ENCODE measurements around the gene JMJD8. TPM values are rescaled to one million over a fixed set of nuclear protein-coding genes. Genes with fewer than 3 reads are reported as not detected.

JMJD8 gene
- total RNA-seq, 1 donor from 2014 or later = 20.2 TPM

GRCh38 chr16:677316-678190 lies 6.6 kb downstream of the JMJD8 start:
- DNase-seq (ENCODE audit: low read depth in 2 of 2) = no peak

- DNase-seq (ENCODE audit: low read depth in 2 of 2) = no peak
Measured at GRCh38 chr16:676913-677312, 7.2 kb downstream of the JMJD8 start.

GRCh38 chr16:676565-676902 lies 7.6 kb downstream of the JMJD8 start:
- DNase-seq (ENCODE audit: low read depth in 2 of 2) = no peak

- no peak for DNase-seq (ENCODE audit: low read depth in 2 of 2)
Measured at GRCh38 chr16:675884-676564, 8.1 kb downstream of the JMJD8 start.

DNA sequence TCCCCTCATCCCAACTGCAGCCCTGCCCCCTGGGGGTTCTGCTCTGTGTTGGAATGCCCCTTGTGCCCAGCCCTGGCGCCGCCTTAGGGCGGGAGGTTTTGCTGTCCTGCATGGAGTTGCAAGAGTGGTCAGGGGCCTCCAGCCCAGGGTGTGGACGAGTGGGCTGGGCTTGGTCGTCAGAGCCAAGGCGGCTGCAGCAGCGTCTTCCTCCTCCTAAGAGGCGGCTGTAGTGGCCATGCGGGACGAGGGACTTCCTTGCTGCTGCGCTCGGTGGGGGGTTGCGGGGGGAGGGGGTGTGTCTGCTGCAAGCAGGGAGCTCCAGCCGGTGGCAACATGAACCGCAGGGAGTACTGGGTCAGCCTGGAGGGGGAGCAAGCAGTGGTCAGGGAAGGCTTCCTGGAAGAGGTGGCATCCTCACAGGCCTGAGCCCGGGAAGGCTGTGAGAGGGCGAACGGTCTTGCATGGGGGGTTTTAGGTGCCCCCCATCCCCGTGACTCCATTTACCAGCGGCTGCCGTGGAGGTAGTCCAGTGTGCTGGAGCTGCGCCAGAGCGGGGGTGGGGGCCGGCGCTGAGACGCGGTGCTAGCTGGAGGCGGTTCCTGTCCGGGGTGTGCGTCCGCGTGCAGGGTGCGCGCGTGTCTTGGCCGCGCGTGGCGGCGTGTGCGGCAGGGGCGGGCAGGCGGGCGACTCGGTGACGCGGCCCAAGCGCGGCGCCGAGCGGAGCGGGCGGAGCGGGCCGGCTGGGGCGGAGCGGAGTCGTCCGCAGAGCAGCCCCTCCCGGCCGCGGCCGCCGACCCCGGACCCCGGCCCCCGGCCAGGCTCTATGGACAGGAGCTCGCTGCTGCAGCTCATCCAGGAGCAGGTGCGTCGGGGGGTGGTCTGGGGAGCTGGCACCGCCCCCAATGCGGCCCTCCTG lies 8.9 kb downstream of the JMJD8 start, which contains the start of gene RHBDL1:
Gene RHBDL1 (plus strand): TSS at position 704 of the 916 bp plus-strand sequence. CDS start 120 bp downstream, at position 824.
- DNase-seq (ENCODE audit: low read depth in 2 of 2) = peak in 1 of 2 donors; percentile 18

DNA sequence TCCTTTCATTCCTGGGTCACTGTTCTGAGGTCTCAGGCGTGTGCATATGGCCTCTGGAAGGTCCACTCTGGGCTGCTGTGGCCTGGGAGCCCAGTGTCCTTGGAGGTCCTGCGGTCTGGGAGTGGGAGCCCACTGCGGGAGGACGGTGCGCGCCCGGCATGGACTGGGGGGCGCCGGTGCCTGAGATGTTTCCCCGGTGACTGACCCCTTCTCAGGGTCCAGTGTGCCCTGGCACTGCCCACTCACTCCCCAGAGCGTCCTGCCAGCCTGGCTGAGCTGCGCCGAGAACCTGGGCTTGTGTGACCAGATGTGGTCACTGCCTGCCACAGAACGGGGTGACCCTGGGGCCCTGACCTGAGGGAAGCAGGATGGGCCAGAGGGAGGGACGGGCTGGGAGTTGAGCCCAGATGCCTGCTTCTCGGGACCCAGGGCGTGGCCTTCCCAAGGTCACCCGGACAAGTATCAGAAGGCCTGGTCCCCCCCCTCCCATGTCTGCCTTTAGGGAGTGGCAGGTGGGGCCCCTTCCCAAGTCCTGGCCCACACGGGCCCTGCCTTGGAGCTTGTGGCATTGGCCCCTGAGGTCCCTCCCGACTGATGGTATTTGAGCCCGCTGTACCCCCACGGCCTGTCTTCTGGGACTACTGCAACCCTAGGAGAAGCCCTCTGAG lies 9.8 kb downstream of the JMJD8 start:
- no peak for DNase-seq (ENCODE audit: low read depth in 2 of 2)

DNA sequence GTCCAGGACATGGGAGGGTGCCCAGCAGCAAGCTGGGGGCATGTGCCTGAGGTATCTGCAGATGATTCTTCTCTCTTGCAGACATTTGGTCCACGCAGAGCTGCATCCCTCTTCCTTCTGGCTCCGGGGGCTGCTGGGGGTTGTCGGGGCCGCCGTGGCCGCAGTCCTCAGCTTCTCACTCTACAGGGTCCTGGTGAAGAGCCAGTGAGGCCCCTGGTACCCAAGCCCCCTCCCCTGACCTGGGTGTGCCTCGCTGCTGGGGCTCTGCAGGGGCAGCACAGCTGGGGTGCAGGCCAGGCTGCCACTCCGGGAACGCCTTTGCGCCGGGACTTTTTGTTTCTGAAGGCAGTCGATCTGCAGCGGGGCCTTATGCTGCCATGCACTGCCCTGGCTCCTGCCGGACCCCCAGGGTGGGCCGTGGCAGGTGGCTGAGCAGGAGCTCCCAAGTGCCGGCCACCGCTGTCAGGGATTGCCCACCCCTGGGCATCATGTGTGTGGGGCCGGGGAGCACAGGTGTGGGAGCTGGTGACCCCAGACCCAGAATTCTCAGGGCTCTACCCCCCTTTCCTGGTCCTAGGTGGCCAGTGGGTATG lies 10.6 kb downstream of the JMJD8 start:
- DNase-seq (ENCODE audit: low read depth in 2 of 2) = no peak

GRCh38 chr16:672851-673250 lies 11.3 kb downstream of the JMJD8 start:
- DNase-seq (ENCODE audit: low read depth in 2 of 2) = no peak

GRCh38 chr16:672371-672770 lies 11.8 kb downstream of the JMJD8 start:
- no peak for DNase-seq (ENCODE audit: low read depth in 2 of 2)

DNA sequence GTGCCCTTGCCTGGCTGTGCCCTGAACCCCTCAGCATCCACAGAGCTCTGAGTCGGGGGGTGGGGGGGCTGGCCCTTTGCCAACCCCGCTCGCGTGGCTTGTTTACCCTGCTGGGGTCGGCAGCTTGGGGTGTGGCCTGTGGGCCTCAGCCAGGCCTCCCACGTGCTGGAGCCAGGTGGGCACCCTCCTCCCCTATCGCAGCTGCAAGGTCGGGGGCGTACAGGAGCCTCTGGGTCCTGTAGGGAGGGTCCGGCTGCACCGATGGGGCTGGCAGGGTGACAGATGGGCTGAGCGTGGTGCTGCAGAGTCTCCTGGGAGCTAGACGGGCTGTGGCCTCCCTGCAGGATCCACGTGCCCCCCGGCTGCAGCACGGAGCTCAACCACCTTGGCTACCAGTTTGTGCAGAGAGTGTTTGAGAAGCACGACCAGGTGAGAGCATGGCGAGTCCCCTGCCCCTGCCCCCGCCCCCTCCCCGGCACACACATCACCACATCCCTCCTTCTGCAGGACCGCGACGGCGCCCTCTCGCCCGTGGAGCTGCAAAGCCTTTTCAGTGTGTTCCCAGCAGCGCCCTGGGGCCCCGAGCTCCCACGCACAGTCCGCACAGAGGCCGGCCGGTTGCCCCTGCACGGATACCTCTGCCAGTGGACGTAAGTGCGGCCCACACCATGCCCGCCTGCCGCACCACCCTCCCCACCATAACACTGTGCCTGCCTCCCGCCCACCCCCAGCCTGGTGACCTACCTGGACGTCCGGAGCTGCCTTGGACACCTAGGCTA lies 12.6 kb downstream of the JMJD8 start:
- no peak for DNase-seq (ENCODE audit: low read depth in 2 of 2)

- DNase-seq (ENCODE audit: low read depth in 2 of 2) = no peak
Measured at GRCh38 chr16:670485-671352, 13.4 kb downstream of the JMJD8 start.

- DNase-seq (ENCODE audit: low read depth in 2 of 2) = no peak
Measured at GRCh38 chr16:669666-670065, 14.5 kb downstream of the JMJD8 start.

GRCh38 chr16:668519-669171 lies 15.5 kb downstream of the JMJD8 start:
- DNase-seq (ENCODE audit: low read depth in 2 of 2) = peak; percentile 32 to 36

- peak; percentile 94 to 95 for DNase-seq (ENCODE audit: low read depth in 2 of 2)
Measured at GRCh38 chr16:667780-668518, 16.2 kb downstream of the JMJD8 start, which contains the start of gene RHOT2. Gene RHOT2, plus strand, starts transcription at chr16:668132. Its CDS starts 68 bp downstream, at chr16:668200.

DNA sequence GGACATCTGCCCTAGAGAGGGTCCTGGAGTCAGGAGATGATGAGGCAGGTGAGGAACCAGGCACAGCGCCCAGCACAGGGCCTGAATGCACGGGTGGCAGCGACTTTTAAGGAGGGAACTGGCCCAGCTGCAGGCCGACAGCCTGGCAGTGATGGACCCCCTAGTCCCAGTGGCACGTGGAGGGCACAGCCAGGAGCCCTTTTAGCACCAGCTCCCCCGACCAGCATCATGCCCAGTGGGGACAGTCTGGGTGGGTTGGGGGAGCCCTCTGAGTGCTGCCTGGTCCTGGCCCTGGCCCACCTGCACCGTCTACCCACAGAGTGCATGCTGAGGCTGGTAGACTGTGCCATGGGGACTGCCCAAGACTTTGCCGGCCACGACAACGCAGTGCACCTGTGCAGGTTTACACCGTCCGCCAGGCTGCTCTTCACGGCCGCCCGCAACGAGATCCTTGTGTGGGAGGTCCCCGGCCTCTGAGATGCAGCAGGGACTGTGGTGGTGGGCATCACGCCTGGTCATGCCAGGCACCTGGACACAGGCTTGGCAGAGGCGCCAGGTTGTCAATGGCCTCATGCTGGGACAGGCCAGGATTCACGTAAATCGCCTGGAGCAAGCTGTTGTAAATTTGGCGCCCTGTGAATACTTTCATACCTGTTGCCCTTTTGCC lies 16.9 kb downstream of the JMJD8 start:
- no peak for DNase-seq (ENCODE audit: low read depth in 2 of 2)

DNA sequence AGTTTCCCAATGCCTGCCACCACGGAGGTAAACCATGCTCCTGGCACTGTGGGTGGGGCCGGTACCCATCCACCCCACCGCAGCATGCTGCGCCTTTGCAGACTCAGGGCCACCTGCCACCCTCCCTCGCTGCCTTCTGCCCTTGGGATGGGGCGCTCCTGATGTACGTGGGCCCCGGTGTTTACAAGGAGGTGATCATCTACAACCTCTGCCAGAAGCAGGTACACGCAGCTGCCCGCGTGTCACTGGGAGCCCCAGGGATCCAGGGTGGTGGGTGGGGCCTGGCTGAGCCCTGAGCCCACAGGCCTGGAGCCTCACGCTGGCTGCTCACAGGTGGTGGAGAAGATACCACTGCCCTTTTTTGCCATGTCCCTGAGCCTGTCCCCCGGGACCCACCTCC lies 17.6 kb downstream of the JMJD8 start:
- DNase-seq (ENCODE audit: low read depth in 2 of 2) = no peak

DNA sequence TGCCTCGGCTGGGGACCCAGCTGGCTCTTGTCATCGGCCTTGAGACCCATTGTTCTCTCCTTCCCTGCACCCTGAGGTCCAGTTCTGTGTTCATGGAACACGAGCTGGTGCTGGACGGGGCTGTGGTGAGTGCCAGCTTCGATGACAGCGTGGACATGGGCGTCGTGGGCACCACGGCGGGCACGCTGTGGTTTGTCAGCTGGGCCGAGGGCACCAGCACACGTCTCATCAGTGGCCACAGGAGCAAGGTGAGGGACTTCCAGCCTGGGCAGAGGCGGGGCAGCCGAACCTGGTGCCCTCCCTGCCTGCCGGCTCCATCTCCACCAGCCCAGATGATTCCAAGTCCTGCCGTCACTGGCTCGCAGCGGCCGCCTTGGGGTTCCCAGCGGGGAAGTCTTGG lies 21.5 kb downstream of the JMJD8 start:
- DNase-seq (ENCODE audit: low read depth in 2 of 2) = no peak

All from lung microvascular endothelial cell (primary cell).